ENCODE measurements around the gene PELI2. TPM values are rescaled to one million over a fixed set of nuclear protein-coding genes. Genes with fewer than 3 reads are reported as not detected.

The PELI2 gene
- total and polyA plus RNA-seq, 2 experiments from 2014 or later, result 8.0 to 24.5 TPM

DNA sequence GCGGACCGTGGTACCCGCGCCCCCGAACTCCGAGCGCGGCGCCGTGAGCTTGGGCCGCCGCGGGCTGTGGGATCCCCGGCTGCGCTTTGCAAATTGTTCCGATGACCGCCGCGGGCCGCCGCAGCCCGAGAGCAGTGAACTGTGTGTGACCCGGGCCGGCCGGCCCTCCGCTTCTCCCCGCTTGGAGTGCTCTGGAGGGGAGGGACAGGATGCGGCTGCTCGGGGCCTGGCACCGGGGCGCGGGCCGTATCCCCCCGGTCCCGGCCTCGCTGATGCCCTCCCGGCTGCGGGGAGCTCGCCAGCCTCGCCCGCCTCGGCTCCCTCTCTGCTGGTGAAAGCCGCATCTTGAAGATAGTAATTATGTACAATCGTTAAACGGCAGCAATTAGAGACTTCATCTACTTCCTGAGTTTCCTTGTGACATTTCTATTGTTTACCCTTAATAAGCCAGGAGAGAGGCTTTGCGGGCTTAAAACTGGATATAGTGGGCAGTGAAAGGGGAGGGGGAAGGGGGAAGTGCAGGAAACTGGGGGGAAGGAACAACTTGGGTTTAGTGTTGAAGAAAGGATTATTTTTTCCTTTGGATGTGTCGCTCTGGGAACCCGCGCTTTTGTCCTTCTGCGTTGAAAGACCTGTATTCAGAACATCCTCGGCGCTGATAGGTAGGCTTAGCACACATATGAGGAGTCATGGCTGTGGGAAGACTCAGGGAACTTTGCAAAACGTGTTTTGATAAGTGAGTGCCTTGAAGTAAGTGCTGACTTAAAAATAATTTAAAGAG is 1.2 kb downstream of the PELI2 start:
- Histone ChIP-seq H3K27me3 (ENCODE audit: insufficient read depth) (peaks cover 23% of the 10 kb centered on the region), H3K9me2 (ENCODE audit: insufficient read depth) (no peaks in the 10 kb centered on the region), H3K36me3 (ENCODE audit: insufficient read depth) (no peaks in the 10 kb centered on the region), H3K4me1 (ENCODE audit: insufficient read depth) (peaks cover 35% of the 10 kb centered on the region), H3K4me3 (peak overlapping the region; percentile 94), H3K27ac (ENCODE audit: low read depth) (no peak overlapping the region), H3K4me2 (peak overlapping the region; percentile 83), H3F3A (replicated peaks; ENCODE audit: low read depth) (no peaks in the 10 kb centered on the region), H2AFZ (peak overlapping the region; percentile 69; the same call in 1 of the 2 replicates), H4K20me1 (replicated peaks; ENCODE audit: insufficient read depth) (peaks cover 28% of the 10 kb centered on the region), H3K79me2 (replicated peaks; ENCODE audit: insufficient read depth) (peaks cover 51% of the 10 kb centered on the region)
- ATAC-seq (peak; percentile 66), DNase-seq (ENCODE audit: low spot score) (peak; percentile 64)
- H3K4me1 Mint-ChIP-seq, result peaks cover 38% of the 10 kb centered on the region
- H3K27ac Mint-ChIP-seq, result no peak overlapping the region
- peaks cover 14% of the 10 kb centered on the region for H3K27me3 Mint-ChIP-seq (ENCODE audit: insufficient read depth, low read depth, poor library complexity)
- H3K4me3 Mint-ChIP-seq, result peak overlapping the region; percentile 88
- no peaks in the 10 kb centered on the region for H3K9me3 Mint-ChIP-seq
- TF ChIP-seq, protein P1, sequence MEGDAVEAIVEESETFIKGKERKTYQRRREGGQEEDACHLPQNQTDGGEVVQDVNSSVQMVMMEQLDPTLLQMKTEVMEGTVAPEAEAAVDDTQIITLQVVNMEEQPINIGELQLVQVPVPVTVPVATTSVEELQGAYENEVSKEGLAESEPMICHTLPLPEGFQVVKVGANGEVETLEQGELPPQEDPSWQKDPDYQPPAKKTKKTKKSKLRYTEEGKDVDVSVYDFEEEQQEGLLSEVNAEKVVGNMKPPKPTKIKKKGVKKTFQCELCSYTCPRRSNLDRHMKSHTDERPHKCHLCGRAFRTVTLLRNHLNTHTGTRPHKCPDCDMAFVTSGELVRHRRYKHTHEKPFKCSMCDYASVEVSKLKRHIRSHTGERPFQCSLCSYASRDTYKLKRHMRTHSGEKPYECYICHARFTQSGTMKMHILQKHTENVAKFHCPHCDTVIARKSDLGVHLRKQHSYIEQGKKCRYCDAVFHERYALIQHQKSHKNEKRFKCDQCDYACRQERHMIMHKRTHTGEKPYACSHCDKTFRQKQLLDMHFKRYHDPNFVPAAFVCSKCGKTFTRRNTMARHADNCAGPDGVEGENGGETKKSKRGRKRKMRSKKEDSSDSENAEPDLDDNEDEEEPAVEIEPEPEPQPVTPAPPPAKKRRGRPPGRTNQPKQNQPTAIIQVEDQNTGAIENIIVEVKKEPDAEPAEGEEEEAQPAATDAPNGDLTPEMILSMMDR (conservative IDR thresholded peaks at IDR 0.05; ENCODE audit: low read depth in 2 of 2), result no peak
- no peak for TF ChIP-seq POLR2AphosphoS5 (IDR thresholded peaks at IDR 0.05; ENCODE audit: low read depth)
- TF ChIP-seq, protein P2, sequence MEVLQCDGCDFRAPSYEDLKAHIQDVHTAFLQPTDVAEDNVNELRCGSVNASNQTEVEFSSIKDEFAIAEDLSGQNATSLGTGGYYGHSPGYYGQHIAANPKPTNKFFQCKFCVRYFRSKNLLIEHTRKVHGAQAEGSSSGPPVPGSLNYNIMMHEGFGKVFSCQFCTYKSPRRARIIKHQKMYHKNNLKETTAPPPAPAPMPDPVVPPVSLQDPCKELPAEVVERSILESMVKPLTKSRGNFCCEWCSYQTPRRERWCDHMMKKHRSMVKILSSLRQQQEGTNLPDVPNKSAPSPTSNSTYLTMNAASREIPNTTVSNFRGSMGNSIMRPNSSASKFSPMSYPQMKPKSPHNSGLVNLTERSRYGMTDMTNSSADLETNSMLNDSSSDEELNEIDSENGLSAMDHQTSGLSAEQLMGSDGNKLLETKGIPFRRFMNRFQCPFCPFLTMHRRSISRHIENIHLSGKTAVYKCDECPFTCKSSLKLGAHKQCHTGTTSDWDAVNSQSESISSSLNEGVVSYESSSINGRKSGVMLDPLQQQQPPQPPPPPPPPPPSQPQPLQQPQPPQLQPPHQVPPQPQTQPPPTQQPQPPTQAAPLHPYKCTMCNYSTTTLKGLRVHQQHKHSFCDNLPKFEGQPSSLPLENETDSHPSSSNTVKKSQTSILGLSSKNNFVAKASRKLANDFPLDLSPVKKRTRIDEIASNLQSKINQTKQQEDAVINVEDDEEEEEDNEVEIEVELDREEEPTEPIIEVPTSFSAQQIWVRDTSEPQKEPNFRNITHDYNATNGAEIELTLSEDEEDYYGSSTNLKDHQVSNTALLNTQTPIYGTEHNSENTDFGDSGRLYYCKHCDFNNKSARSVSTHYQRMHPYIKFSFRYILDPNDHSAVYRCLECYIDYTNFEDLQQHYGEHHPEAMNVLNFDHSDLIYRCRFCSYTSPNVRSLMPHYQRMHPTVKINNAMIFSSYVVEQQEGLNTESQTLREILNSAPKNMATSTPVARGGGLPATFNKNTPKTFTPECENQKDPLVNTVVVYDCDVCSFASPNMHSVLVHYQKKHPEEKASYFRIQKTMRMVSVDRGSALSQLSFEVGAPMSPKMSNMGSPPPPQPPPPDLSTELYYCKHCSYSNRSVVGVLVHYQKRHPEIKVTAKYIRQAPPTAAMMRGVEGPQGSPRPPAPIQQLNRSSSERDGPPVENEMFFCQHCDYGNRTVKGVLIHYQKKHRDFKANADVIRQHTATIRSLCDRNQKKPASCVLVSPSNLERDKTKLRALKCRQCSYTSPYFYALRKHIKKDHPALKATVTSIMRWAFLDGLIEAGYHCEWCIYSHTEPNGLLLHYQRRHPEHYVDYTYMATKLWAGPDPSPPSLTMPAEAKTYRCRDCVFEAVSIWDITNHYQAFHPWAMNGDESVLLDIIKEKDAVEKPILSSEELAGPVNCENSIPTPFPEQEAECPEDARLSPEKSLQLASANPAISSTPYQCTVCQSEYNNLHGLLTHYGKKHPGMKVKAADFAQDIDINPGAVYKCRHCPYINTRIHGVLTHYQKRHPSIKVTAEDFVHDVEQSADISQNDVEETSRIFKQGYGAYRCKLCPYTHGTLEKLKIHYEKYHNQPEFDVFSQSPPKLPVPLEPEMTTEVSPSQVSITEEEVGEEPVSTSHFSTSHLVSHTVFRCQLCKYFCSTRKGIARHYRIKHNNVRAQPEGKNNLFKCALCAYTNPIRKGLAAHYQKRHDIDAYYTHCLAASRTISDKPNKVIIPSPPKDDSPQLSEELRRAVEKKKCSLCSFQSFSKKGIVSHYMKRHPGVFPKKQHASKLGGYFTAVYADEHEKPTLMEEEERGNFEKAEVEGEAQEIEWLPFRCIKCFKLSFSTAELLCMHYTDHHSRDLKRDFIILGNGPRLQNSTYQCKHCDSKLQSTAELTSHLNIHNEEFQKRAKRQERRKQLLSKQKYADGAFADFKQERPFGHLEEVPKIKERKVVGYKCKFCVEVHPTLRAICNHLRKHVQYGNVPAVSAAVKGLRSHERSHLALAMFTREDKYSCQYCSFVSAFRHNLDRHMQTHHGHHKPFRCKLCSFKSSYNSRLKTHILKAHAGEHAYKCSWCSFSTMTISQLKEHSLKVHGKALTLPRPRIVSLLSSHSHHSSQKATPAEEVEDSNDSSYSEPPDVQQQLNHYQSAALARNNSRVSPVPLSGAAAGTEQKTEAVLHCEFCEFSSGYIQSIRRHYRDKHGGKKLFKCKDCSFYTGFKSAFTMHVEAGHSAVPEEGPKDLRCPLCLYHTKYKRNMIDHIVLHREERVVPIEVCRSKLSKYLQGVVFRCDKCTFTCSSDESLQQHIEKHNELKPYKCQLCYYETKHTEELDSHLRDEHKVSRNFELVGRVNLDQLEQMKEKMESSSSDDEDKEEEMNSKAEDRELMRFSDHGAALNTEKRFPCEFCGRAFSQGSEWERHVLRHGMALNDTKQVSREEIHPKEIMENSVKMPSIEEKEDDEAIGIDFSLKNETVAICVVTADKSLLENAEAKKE (CRISPR knock-in tag; IDR thresholded peaks at IDR 0.05), result no peak
- TF ChIP-seq EZH2phosphoT487 (IDR thresholded peaks at IDR 0.05; ENCODE audit: unreplicated experiment), result no peak
- TF ChIP-seq JUNB (IDR thresholded peaks at IDR 0.05; ENCODE audit: unreplicated experiment), result no peak
- no peak for TF ChIP-seq CREB1 (CRISPR knock-in tag; IDR thresholded peaks at IDR 0.05; ENCODE audit: low read depth)
- no peak for TF ChIP-seq EZH2 (IDR thresholded peaks at IDR 0.05; ENCODE audit: low read depth, unreplicated experiment)
- TF ChIP-seq, protein P3, sequence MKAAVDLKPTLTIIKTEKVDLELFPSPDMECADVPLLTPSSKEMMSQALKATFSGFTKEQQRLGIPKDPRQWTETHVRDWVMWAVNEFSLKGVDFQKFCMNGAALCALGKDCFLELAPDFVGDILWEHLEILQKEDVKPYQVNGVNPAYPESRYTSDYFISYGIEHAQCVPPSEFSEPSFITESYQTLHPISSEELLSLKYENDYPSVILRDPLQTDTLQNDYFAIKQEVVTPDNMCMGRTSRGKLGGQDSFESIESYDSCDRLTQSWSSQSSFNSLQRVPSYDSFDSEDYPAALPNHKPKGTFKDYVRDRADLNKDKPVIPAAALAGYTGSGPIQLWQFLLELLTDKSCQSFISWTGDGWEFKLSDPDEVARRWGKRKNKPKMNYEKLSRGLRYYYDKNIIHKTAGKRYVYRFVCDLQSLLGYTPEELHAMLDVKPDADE (IDR thresholded peaks at IDR 0.05), result no peak
- no peak for TF ChIP-seq ZNF331 (CRISPR knock-in tag; IDR thresholded peaks at IDR 0.05; ENCODE audit: low read depth)
- no peak for TF ChIP-seq NANOG (IDR thresholded peaks at IDR 0.05; ENCODE audit: borderline replicate concordance)
- no peak for TF ChIP-seq STAT1 (IDR thresholded peaks at IDR 0.05; ENCODE audit: unreplicated experiment)
- no peak for TF ChIP-seq ZNF114 (CRISPR knock-in tag; IDR thresholded peaks at IDR 0.05)
- TF ChIP-seq, protein P4, sequence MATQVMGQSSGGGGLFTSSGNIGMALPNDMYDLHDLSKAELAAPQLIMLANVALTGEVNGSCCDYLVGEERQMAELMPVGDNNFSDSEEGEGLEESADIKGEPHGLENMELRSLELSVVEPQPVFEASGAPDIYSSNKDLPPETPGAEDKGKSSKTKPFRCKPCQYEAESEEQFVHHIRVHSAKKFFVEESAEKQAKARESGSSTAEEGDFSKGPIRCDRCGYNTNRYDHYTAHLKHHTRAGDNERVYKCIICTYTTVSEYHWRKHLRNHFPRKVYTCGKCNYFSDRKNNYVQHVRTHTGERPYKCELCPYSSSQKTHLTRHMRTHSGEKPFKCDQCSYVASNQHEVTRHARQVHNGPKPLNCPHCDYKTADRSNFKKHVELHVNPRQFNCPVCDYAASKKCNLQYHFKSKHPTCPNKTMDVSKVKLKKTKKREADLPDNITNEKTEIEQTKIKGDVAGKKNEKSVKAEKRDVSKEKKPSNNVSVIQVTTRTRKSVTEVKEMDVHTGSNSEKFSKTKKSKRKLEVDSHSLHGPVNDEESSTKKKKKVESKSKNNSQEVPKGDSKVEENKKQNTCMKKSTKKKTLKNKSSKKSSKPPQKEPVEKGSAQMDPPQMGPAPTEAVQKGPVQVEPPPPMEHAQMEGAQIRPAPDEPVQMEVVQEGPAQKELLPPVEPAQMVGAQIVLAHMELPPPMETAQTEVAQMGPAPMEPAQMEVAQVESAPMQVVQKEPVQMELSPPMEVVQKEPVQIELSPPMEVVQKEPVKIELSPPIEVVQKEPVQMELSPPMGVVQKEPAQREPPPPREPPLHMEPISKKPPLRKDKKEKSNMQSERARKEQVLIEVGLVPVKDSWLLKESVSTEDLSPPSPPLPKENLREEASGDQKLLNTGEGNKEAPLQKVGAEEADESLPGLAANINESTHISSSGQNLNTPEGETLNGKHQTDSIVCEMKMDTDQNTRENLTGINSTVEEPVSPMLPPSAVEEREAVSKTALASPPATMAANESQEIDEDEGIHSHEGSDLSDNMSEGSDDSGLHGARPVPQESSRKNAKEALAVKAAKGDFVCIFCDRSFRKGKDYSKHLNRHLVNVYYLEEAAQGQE (IDR thresholded peaks at IDR 0.05; ENCODE audit: unreplicated experiment), result no peak
- no peaks in the 10 kb centered on the region for H3K36me3 Mint-ChIP-seq (ENCODE audit: low read depth)

Measured in GM23338 (cell line).